Lower leg skin (tissue), 4 donors: Measurements from ENCODE around the gene PLEKHM3. TPM values are rescaled to one million over a fixed set of nuclear protein-coding genes. Genes with fewer than 3 reads are reported as not detected.

Experiments
- DNase-seq, 2 donors: peaks; one replicate each; pipeline ENCODE4 v3.0.0-alpha.2; 2019; ENCODE audit warnings: low spot score in 2 of 2
- H3K4me3 ChIP-seq: fragments of 200-600 bp; sonication (generic); 2 replicates; pipeline ENCODE4 v1.5.1; 2017; ENCODE audit warnings: mild to moderate bottlenecking, low read depth; ENCODE audit not compliant: poor library complexity, severe bottlenecking
- CTCF ChIP-seq, 3 donors: fragments of 450-650 bp; IDR thresholded peaks; one replicate each; pipeline ENCODE4 v1.5.1; 2016; ENCODE audit warnings: antibody characterized with exemption in 3 of 3, mild to moderate bottlenecking in 3 of 3, moderate library complexity in 2 of 3
- POLR2A ChIP-seq, 2 donors: fragments of 450-650 bp; IDR thresholded peaks; one replicate each; pipeline ENCODE4 v1.6.1; 2016 to 2017; ENCODE audit warnings: antibody characterized with exemption in 2 of 2, mild to moderate bottlenecking in 1 of 2, moderate library complexity in 1 of 2
- WGBS, 2 donors: methylation state at CpG; one replicate each; pipeline ENCODE4 v1.1.5; 2018; 5-methylcytosine and 5-hydroxymethylcytosine counted together
- intact Hi-C: fragments of 100-400 bp; cut with DNase I; formaldehyde crosslinking; loops from one replicate; pipeline ENCODE4 v1.15.0; 2023; ENCODE audit warnings: low total_unique reads
- total RNA-seq, 4 donors: library from RNA; depleted of rRNA; stranded (reverse); fragments of >200 nt; gene quantifications; one replicate each; pipeline ENCODE4 v1.1.0, GENCODE V29; 2016

Gene PLEKHM3
- total RNA-seq, 4 donors from 2014 or later, result 18.3 to 22.2 (median 19.4) TPM

GRCh38 chr2:207863345-207863744 is 162.0 kb downstream of the PLEKHM3 start:
- intact Hi-C loops, result no loop called here
- 96 to 97% methylated on average over 10 of the region's 10 CpGs for WGBS, 2 donors
- no peak for TF ChIP-seq CTCF (IDR thresholded peaks at IDR 0.05)
- no peak for TF ChIP-seq POLR2A (IDR thresholded peaks at IDR 0.05)
- DNase-seq, result no peak
- no peak overlapping the region for H3K4me3 ChIP-seq

GRCh38 chr2:207861789-207862188 is 163.5 kb downstream of the PLEKHM3 start:
- TF ChIP-seq POLR2A (IDR thresholded peaks at IDR 0.05), result no peak
- TF ChIP-seq CTCF (IDR thresholded peaks at IDR 0.05), result no peak
- 91 to 92% methylated on average over 4 of the region's 4 CpGs for WGBS, 2 donors
- intact Hi-C loops, result no loop called here
- DNase-seq, result no peak
- H3K4me3 ChIP-seq, result no peak overlapping the region

- intact Hi-C loops, result no loop called here
- no peak overlapping the region for H3K4me3 ChIP-seq
- no peak for DNase-seq
- 90 to 91% methylated on average over 3 of the region's 3 CpGs for WGBS, 2 donors
- TF ChIP-seq CTCF (IDR thresholded peaks at IDR 0.05) (no peak), POLR2A (IDR thresholded peaks at IDR 0.05) (no peak)
Observed at GRCh38 chr2:207860685-207861084, 164.6 kb downstream of the PLEKHM3 start.

- DNase-seq, result no peak
- 96 to 97% methylated on average over 3 of the region's 3 CpGs for WGBS, 2 donors
- no peak overlapping the region for H3K4me3 ChIP-seq
- intact Hi-C loops, result no loop called here
- no peak for TF ChIP-seq CTCF (IDR thresholded peaks at IDR 0.05)
- TF ChIP-seq POLR2A (IDR thresholded peaks at IDR 0.05), result no peak
Observed at GRCh38 chr2:207855591-207855990, 169.7 kb downstream of the PLEKHM3 start.

- no peak for DNase-seq
- 74 to 76% methylated on average over 2 of the region's 2 CpGs for WGBS, 2 donors
- no peak overlapping the region for H3K4me3 ChIP-seq
- TF ChIP-seq CTCF (IDR thresholded peaks at IDR 0.05) (no peak), POLR2A (IDR thresholded peaks at IDR 0.05) (no peak)
- intact Hi-C loops, result loop anchor here (1.0 kb wide), 1 partner anchor 9 kb away; no protein-coding TSS in a partner anchor
Observed at GRCh38 chr2:207854484-207855440, 170.6 kb downstream of the PLEKHM3 start.
